ENCODE data around the gene ADAM8.
A peak's percentile ranks its signal among the peaks of the same experiment; 100 is the strongest.

ADAM8 gene

GRCh38 chr10:133262696-133263095, 14.0 kb downstream of the ADAM8 start:
- no peak for TF ChIP-seq CTCF (conservative IDR thresholded peaks at IDR 0.05; ENCODE audit: low read depth, low read length)
- DNase-seq (ENCODE audit: low read depth), result no peak
- no peak overlapping the region for H3K4me3 ChIP-seq (ENCODE audit: low read length)

- no peak for DNase-seq (ENCODE audit: low read depth)
- no peak for TF ChIP-seq CTCF (conservative IDR thresholded peaks at IDR 0.05; ENCODE audit: low read depth, low read length)
Observed at GRCh38 chr10:133261726-133262325, 14.8 kb downstream of the ADAM8 start.

GRCh38 chr10:133260895-133261725, 15.6 kb downstream of the ADAM8 start:
- H3K4me3 ChIP-seq (ENCODE audit: low read length), result peak overlapping the region; percentile 38
- DNase-seq (ENCODE audit: low read depth), result no peak
- TF ChIP-seq CTCF (conservative IDR thresholded peaks at IDR 0.05; ENCODE audit: low read depth, low read length), result no peak

More at GRCh38 chr10:133261726-133262325, 14.8 kb downstream of the ADAM8 start:
- H3K4me3 ChIP-seq (ENCODE audit: low read length), result peak overlapping the region; percentile 43

GRCh38 chr10:133259602-133259989, 17.1 kb downstream of the ADAM8 start:
- no peak for TF ChIP-seq CTCF (conservative IDR thresholded peaks at IDR 0.05; ENCODE audit: low read depth, low read length)
- no peak overlapping the region for H3K4me3 ChIP-seq (ENCODE audit: low read length)
- no peak for DNase-seq (ENCODE audit: low read depth)

- H3K4me3 ChIP-seq (ENCODE audit: low read length), result no peak overlapping the region
- TF ChIP-seq CTCF (conservative IDR thresholded peaks at IDR 0.05; ENCODE audit: low read depth, low read length), result no peak
- peak; percentile 93 for DNase-seq (ENCODE audit: low read depth)
Observed at GRCh38 chr10:133258818-133259601, 17.7 kb downstream of the ADAM8 start.

- TF ChIP-seq CTCF (conservative IDR thresholded peaks at IDR 0.05; ENCODE audit: low read depth, low read length), result no peak
- H3K4me3 ChIP-seq (ENCODE audit: low read length), result no peak overlapping the region
- no peak for DNase-seq (ENCODE audit: low read depth)
Observed at GRCh38 chr10:133258066-133258817, 18.4 kb downstream of the ADAM8 start.
